ENCODE data around the gene HECW1. TPM values are rescaled to one million over a fixed set of nuclear protein-coding genes. Genes with fewer than 3 reads are reported as not detected.
A peak's percentile ranks its signal among the peaks of the same experiment; 100 is the strongest.

Gene HECW1
- total RNA-seq, 1 donor from 2014 or later = 68.7 TPM

DNA sequence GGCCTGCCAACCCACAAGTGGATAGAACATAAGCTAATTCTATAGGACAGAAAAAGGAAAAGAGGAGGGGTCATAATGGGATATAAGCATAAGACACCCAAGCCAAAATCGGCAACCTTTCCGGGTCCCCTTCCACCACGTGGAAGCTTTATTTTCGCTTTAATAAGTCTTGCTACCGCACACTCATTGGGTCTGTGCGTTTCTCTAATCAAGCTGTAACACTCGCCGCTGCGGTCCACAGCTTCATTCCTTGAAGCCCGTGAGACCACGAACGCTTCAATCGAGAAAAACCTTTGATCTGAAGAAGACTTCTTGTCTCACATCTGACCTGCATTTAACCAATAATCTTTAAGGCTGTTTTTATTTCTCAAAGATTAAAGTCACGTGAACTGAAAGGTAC, 35.8 kb upstream of the HECW1 start:
- H3K4me1 Mint-ChIP-seq (ENCODE audit: low read depth, unreplicated experiment) = no peaks in the 10 kb centered on the region

GRCh38 chr7:43077285-43077684, 35.2 kb upstream of the HECW1 start:
- Mint-ChIP-seq H3K27me3 (ENCODE audit: unreplicated experiment) (no peaks in the 10 kb centered on the region), H3K4me1 (ENCODE audit: low read depth, unreplicated experiment) (no peaks in the 10 kb centered on the region), H3K27ac (ENCODE audit: unreplicated experiment) (no peak overlapping the region), H3K9me3 (ENCODE audit: unreplicated experiment) (peaks cover 1% of the 10 kb centered on the region), H3K36me3 (ENCODE audit: unreplicated experiment) (no peaks in the 10 kb centered on the region), H3K4me3 (ENCODE audit: unreplicated experiment) (no peak overlapping the region)
- no peak for DNase-seq
- no peak for TF ChIP-seq CTCF (IDR thresholded peaks at IDR 0.05; ENCODE audit: partially characterized antibody, unreplicated experiment)

More for the DNA sequence above, 35.8 kb upstream of the HECW1 start:
- TF ChIP-seq CTCF (IDR thresholded peaks at IDR 0.05; ENCODE audit: partially characterized antibody, unreplicated experiment) = no peak
- DNase-seq = no peak
- H3K9me3 Mint-ChIP-seq (ENCODE audit: unreplicated experiment) = peaks cover 1% of the 10 kb centered on the region
- H3K36me3 Mint-ChIP-seq (ENCODE audit: unreplicated experiment) = no peaks in the 10 kb centered on the region
- H3K4me3 Mint-ChIP-seq (ENCODE audit: unreplicated experiment) = no peak overlapping the region
- H3K27ac Mint-ChIP-seq (ENCODE audit: unreplicated experiment) = no peak overlapping the region
- H3K27me3 Mint-ChIP-seq (ENCODE audit: unreplicated experiment) = no peaks in the 10 kb centered on the region

DNA sequence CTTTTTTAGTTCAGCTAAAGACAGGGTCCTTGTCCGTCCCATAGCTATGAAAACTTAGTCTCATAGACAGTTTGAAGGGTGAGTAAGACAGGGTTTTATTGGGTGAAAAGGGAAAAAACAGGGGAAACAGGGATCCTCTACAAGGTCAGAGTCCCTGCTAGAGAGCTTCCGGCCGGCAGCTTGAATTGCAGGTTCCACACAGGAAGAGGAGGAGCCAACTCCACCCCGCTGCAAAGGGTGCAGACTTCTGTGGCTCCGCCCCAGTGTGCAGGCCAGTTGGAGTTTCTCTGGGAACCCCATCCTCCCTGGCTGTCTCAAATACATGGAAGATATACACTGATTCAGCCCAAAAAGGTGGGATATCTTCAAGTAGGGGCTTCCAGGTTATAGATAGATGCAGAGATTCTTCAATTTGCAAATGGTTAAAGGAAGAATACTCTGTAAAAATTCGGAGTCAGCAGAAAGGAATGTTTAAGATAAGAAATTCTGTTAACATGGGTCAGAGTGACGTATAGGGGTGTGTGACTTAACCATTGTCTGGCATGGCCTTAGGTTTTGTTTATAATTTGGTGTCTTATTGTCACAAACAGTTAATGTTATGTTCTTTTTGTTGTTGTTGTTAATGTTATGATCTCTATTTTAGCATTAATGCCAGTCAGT, 34.6 kb upstream of the HECW1 start:
- no peaks in the 10 kb centered on the region for H3K27me3 Mint-ChIP-seq (ENCODE audit: unreplicated experiment)
- DNase-seq = peak; percentile 28
- H3K36me3 Mint-ChIP-seq (ENCODE audit: unreplicated experiment) = no peaks in the 10 kb centered on the region
- no peak overlapping the region for H3K27ac Mint-ChIP-seq (ENCODE audit: unreplicated experiment)
- TF ChIP-seq CTCF (IDR thresholded peaks at IDR 0.05; ENCODE audit: partially characterized antibody, unreplicated experiment) = no peak
- H3K9me3 Mint-ChIP-seq (ENCODE audit: unreplicated experiment) = peaks cover 1% of the 10 kb centered on the region
- no peak overlapping the region for H3K4me3 Mint-ChIP-seq (ENCODE audit: unreplicated experiment)
- H3K4me1 Mint-ChIP-seq (ENCODE audit: low read depth, unreplicated experiment) = no peaks in the 10 kb centered on the region

DNA sequence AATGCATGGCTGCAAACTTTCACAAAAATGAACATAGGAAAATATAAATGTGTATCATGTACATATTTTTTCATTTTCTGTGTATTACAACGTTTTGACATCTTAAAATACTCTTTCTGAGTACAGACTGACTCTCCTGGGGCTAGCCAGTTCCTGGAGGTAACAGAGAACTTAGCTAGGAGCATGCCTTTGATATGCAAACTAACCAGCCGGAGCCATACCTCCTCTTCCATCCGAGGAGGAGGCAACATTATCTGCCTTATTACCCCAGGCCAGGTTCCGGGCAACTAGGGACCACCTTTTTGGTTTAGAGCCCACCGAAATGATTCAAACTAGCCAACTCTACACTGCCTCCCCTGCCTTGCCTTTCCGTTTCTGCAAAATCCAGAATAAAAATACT, 33.7 kb upstream of the HECW1 start:
- Mint-ChIP-seq H3K4me3 (ENCODE audit: unreplicated experiment) (no peak overlapping the region), H3K27ac (ENCODE audit: unreplicated experiment) (no peak overlapping the region), H3K9me3 (ENCODE audit: unreplicated experiment) (no peaks in the 10 kb centered on the region), H3K27me3 (ENCODE audit: unreplicated experiment) (no peaks in the 10 kb centered on the region), H3K4me1 (ENCODE audit: low read depth, unreplicated experiment) (no peaks in the 10 kb centered on the region), H3K36me3 (ENCODE audit: unreplicated experiment) (no peaks in the 10 kb centered on the region)
- TF ChIP-seq CTCF (IDR thresholded peaks at IDR 0.05; ENCODE audit: partially characterized antibody, unreplicated experiment) = no peak
- no peak for DNase-seq

DNA sequence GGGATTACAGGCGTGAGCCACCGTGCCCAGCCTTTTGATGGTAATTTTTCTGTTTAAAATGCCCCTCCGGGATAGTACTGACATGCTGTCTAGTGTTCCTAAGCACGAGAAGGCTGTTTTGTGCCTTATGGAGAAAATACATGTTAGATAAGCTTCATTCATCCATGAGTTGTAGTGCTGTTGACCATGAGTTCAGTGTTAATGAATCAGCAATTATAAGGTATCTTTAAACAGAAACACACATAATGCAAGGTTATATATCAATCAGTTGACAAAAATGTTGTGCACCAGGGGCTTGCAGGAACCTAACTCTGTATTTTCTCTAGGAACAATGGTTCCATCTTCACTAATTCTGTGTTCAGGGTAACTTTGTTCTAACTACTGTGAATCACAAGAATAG, 30.8 kb upstream of the HECW1 start:
- H3K4me3 Mint-ChIP-seq (ENCODE audit: unreplicated experiment) = no peak overlapping the region
- H3K9me3 Mint-ChIP-seq (ENCODE audit: unreplicated experiment) = no peaks in the 10 kb centered on the region
- TF ChIP-seq CTCF (IDR thresholded peaks at IDR 0.05; ENCODE audit: partially characterized antibody, unreplicated experiment) = no peak
- no peak for DNase-seq
- H3K27ac Mint-ChIP-seq (ENCODE audit: unreplicated experiment) = no peak overlapping the region
- H3K36me3 Mint-ChIP-seq (ENCODE audit: unreplicated experiment) = no peaks in the 10 kb centered on the region
- no peaks in the 10 kb centered on the region for H3K27me3 Mint-ChIP-seq (ENCODE audit: unreplicated experiment)
- no peaks in the 10 kb centered on the region for H3K4me1 Mint-ChIP-seq (ENCODE audit: low read depth, unreplicated experiment)

Measured in glutamatergic neuron (in vitro differentiated cells).